AML-193 (cell line): ENCODE results near the gene PRR13.
"Not testable (repeated sequence)": the region's sequence is repeated elsewhere in the genome, so short reads cannot be mapped to it uniquely, and the experiment has no call there.

Experiments used
- DNase-seq, 2 experiments: peaks; one replicate each; lab custom pipeline; 2025; lab: John Stamatoyannopoulos, UW

PRR13 gene

GRCh38 chr12:53439582-53439981 is 2.0 kb upstream of the PRR13 start:
- DNase-seq = not testable (repeated sequence)

- DNase-seq = no peak
Measured at GRCh38 chr12:53443955-53444354, 2.4 kb downstream of the PRR13 start.

- DNase-seq = not testable (repeated sequence)
Measured at GRCh38 chr12:53444593-53445325, 3.2 kb downstream of the PRR13 start.

- no peak for DNase-seq
Measured at GRCh38 chr12:53450936-53451335, 9.4 kb downstream of the PRR13 start.

GRCh38 chr12:53451661-53452158 is 10.2 kb downstream of the PRR13 start, which contains the start of gene PCBP2:
Gene PCBP2 (plus strand): TSS chr12:53452102. CDS start chr12:53454801, 2,699 bp downstream.
- peak; percentile 98 to 99 for DNase-seq

GRCh38 chr12:53452159-53453077 is 10.9 kb downstream of the PRR13 start:
- DNase-seq = peak; percentile 40 to 57

- DNase-seq = no peak
Measured at GRCh38 chr12:53453953-53454640, 12.6 kb downstream of the PRR13 start.

GRCh38 chr12:53454707-53455106 is 13.2 kb downstream of the PRR13 start:
- no peak for DNase-seq

GRCh38 chr12:53456654-53457366 is 15.3 kb downstream of the PRR13 start:
- DNase-seq = no peak

GRCh38 chr12:53459097-53459496 is 17.6 kb downstream of the PRR13 start:
- DNase-seq = no peak

GRCh38 chr12:53461059-53461458 is 19.5 kb downstream of the PRR13 start:
- DNase-seq = no peak

GRCh38 chr12:53461591-53461990 is 20.1 kb downstream of the PRR13 start:
- DNase-seq = no peak

- DNase-seq = no peak
Measured at GRCh38 chr12:53462935-53463334, 21.4 kb downstream of the PRR13 start.

- no peak for DNase-seq
Measured at GRCh38 chr12:53463802-53464560, 22.4 kb downstream of the PRR13 start.

- DNase-seq = no peak
Measured at GRCh38 chr12:53464685-53465418, 23.3 kb downstream of the PRR13 start.

GRCh38 chr12:53465679-53466078 is 24.1 kb downstream of the PRR13 start:
- DNase-seq = no peak

GRCh38 chr12:53466640-53467039 is 25.1 kb downstream of the PRR13 start:
- no peak for DNase-seq

GRCh38 chr12:53467082-53467481 is 25.5 kb downstream of the PRR13 start:
- no peak for DNase-seq

- DNase-seq = no peak
Measured at GRCh38 chr12:53467880-53468279, 26.3 kb downstream of the PRR13 start.

GRCh38 chr12:53468282-53468681 is 26.7 kb downstream of the PRR13 start:
- no peak for DNase-seq
